ENCODE data around the gene SMCO2.

SMCO2 gene

GRCh38 chr12:27504507-27504906, 58.0 kb downstream of the SMCO2 start:
- DNase-seq = no peak

DNA sequence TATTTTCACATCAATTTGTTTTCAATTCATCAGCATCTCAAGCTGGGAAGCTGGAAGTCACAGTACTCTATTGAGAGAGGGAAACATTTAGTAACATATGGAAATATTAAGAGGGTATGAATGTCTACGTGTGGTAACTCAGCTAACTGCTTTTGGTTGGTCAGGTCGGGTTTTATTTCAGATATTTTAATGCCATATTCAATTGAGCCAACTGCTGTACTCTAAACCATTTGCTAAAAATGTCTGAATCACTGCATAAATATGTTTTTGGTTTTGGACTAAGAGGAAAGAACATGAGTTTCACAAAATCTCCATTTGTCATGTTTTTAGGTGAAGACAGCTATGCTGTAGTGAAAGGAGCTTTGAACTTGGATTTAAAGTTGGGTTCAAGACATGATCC, 58.6 kb downstream of the SMCO2 start:
- DNase-seq = no peak

DNA sequence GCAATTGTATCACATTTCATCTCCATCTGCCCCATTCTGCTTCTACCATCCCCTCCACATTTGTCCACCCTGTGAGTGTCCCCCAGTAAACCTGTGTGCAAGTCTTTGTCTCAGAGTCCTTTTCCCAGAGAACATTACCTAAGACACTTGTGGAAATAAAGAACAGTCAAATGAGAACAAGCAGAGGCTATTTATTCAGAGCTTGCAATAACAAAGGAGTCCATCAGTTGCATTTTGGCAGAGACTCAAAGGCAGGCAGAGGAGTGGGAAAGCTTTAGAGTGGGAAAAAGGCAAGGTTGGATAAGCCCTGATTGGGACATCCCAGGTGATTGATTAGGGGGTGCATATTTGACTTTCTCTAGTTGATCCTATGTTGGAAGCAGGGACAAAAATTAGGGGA, 59.2 kb downstream of the SMCO2 start:
- no peak for DNase-seq

- DNase-seq = no peak
These were observed 60.2 kb downstream of the SMCO2 start for GRCh38 chr12:27506645-27507189.

- DNase-seq = no peak
These were observed 62.3 kb downstream of the SMCO2 start for GRCh38 chr12:27508736-27509431.

- DNase-seq = no peak
These were observed 64.6 kb downstream of the SMCO2 start for GRCh38 chr12:27511031-27511722.

DNA sequence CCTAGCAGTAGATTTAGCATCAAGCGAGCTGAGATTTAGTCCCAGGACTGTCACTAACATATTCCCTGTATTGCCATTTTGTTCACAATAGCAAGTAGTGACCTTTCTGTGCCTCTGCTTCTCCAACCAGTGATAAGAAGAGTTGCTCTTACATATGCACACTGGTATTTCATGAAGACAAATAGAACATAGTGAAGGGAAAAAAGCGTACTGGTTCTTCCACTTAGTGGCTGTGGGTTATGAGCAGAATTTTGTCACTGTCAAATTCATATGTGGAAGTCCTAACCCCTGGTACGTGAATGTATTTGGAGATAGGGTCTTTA, 65.1 kb downstream of the SMCO2 start:
- no peak for DNase-seq

DNA sequence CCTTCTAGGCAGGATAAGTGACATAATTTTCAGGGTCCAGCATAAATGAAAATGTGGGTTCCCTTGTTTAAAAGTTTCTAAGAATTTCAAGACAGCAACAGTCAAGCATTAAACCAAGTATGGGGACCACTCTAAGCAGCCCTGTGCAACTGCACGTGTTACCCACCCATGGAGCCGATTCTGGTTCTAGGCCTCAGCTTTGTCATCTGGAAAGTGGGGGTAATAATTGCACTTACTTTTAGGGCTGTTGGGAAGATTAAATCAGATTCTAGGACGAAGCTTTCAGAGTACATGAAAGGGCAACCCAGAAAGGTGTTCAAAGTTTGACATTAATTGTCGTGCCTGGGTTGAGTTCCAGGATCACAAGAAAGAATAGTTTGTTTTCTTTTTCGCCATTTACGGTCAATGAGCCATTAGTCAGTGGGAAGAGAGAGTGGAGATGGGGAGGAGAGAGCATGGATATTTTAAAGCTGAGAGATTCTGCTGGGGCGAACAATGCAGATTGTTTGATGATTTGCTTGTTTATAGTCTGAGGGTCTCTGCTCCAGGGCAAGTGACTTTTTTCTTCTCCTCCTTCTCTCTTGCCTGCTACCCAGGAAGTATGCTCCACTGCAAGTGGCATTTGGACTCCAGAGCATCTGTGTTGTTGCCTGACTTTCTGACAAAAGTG, 66.8 kb downstream of the SMCO2 start:
- no peak for DNase-seq

GRCh38 chr12:27515671-27516070, 69.1 kb downstream of the SMCO2 start:
- no peak for DNase-seq

DNA sequence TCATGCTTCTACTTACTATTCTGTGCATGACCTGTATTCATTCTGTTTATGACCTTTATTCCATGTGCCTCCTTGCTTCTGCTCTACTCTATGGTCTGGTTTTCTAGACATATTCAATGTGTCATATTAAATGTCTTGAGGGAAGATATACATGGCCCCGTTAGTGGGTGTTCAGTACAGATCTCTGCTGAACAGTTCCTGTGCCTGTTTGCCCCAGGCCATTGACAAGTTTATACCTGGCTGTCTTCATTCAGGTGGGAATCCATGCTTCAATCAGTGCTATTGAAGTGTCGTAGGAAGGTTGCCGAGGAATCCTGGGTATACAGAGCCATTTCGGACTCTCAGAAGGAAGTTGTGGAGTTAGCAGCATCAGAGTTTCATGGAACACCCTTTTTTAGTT, 70.1 kb downstream of the SMCO2 start:
- DNase-seq = no peak

- no peak for DNase-seq
These were observed 71.0 kb downstream of the SMCO2 start for GRCh38 chr12:27517546-27517945.

DNA sequence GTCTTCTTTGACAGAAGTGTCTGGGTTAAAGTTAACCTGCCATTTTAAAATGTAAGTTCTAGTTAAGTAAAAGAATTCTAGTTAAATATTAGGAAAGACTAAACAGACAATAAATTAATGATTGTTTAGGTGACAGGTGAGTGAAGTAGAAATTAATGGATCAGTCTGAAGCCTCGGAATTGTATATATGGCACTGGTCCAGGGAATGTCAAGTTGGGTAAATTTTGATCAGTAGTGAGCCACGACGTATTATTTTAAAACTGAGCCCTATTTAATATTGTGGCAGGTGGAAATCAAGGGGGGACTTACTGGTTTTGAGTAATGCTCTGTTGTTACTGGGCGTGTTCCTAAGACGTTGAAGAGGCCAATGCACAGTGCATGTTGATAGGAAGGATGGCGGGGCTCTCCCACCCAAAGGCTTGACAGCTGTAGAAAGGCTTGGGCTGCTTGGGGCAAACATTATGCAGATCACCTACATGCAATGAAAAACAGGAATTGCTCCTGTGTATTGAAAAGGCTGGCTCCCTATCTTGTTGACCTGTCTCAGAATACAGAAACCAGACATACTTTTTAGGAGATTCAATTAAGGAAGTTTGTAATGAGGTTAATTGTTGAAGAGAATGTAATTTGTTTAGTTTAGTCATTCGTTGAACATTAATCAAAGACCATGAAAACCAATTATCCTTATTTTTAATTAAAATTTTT, 71.6 kb downstream of the SMCO2 start:
- no peak for DNase-seq

GRCh38 chr12:27521066-27521465, 74.5 kb downstream of the SMCO2 start:
- DNase-seq = no peak

- no peak for DNase-seq
These were observed 75.4 kb downstream of the SMCO2 start for GRCh38 chr12:27521981-27522380.

DNA sequence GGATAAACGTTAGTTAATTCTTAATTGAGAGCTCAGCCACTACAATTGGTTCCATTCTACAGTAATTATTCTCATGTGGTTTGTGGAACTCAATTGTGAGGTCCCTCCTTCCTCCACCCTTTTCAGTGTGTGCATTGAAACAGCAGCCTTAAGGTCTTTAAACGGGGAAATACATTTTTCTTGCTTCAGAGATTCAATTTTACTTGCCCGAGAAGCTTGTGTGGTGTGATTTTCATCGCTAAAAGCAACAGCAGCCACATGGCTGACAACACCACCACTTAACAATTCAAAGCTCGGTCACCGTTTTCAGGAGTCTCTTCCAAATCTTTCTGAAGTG, 76.7 kb downstream of the SMCO2 start:
- DNase-seq = no peak

DNA sequence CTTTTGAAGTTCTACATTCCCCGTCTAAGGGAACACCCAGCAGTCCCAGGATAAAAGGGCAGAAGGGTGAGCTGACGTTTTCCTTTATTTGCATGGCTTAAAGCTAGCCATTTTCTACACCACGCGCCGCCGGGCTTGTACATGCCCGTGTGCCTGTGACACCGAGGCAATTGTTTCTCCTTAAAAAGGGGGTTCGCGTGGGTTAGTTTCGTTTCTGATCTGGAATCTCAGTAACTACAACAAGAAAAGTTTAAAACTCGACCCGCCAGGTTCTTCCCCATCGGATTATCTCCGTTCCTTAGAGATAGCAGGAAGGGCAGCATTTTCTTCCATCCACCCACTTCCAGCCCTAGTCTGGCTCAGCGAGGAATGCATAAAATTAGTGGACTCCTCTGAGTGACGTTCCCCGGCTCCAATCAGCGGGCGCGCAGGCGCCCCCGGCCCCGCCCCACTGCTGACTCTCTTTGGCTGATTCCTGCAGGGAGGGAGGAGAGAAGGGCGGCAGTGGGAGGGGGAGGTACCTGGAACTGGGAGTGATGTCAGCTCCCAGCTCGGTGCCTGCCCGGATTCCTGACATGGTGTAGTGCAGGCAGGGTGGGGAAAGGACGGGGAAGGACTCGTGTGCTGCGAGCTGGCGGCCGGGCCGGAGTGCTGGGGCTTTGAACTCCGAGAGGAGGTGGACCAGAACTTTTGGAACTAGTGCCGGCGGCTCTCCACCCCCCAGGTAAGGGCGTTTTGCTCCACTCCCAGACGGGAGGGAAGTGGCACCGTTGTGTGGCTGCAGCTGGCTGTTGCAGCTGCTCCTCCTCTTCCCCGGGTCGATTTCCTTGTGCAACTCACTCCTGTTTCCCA, 77.3 kb downstream of the SMCO2 start, which contains the start of gene PPFIBP1:
PPFIBP1 (plus strand) TSS at position 565 of the 852 bp plus-strand sequence. CDS start 109,191 bp downstream, outside the sequence.
- DNase-seq = peak; percentile 51

- DNase-seq = no peak
These were observed 77.9 kb downstream of the SMCO2 start for GRCh38 chr12:27524494-27524835.

DNA sequence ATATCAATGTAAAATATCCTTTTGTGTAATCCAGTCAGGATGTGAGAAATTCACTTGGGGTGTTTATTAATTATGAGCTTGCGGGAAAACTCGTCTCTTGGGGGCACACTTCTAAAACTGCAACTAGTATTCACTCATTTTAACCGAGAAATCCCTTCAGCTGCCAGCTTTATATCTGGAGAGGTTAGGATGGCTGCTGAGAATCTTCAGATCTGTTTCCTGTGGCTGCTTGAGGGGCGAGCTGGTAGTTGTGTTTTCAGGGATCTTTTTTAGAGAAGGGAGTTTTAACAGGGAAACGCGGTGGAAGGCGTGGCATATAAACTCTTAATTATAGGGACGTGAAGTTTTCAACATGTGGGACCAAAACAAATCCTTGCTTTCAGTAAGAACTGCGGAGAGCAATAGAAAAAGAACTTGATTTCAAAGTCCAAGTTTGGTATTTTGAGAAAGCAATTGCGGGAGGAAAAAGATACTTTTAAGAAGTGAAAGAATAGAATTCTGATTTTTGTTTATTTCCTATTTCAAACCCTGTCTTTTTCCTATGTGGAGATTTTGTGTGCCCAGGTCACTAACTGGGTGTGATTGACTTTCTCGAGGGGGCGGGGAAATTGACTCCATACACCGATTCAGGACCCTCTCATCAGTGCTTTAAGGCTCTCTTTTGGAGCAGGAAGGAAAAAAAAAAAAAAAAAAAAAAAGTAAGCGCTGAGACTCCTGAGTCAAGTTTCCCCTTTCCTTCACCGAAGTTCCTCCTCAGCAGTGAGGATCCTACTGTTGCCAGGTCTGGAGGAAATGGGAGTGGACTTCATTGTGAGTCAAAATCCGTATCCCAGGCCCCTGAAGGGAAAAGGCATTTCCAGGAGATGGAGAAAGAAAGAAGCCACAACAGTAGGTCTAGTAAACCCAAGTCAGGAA, 78.6 kb downstream of the SMCO2 start:
- DNase-seq = no peak

GRCh38 chr12:27527512-27527911, 81.0 kb downstream of the SMCO2 start:
- no peak for DNase-seq

- no peak for DNase-seq
These were observed 82.3 kb downstream of the SMCO2 start for GRCh38 chr12:27528788-27529187.

DNA sequence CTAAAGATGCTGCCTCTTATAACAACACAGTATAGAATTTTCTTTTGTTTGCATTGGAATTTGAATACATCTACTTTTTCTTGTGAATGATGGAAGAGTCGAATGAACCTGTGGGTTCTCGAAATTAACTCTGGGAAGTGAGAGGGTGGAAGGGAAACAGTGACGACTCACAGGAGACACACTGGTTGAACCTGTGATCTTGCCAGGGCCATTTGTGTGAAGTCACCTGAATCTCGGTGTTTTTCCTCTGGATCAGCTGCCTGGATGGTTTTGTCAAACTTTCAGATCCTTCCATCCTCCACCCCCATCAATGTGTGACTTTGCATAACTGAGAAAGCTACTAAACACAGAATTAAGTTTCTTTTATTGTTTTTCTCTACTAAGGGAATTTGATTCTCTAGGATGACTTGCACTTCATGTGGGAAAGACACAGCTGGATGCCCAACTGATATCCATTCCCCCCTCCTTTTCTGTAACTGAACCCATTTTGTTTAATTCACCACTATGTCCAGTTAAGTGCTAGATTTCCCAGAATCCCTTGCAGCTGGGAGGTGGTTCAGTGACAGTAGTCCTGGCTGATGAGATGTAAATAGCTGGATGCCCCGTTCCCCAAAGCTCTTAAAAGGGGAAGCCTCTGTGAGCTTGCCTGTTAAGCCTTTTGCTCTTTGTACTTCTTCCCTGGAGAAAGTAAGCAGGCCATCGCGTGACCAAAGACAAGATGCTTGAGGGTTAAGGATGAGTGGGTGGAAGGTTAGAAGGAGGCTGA, 83.8 kb downstream of the SMCO2 start:
- no peak for DNase-seq

All from 8988T (cell line).